OCI-LY3 (cell line): ENCODE results near the gene ASH1L.
"Not testable (repeated sequence)": the region's sequence is repeated elsewhere in the genome, so short reads cannot be mapped to it uniquely, and the experiment has no call there.

Experiments
- EZH2phosphoT487 ChIP-seq: fragments of 200-600 bp; shearing (Covaris generic); IDR thresholded peaks from 2 replicates; pipeline ENCODE4 v1.6.1; 2018; ENCODE audit warnings: antibody characterized with exemption, mixed run types, low read depth
- TF ChIP-seq, protein P1 (sequence below): fragments of 200-600, 300-600 bp; sonication (generic); IDR thresholded peaks from 2 replicates; pipeline ENCODE4 v1.5.1; 2014; ENCODE audit warnings: antibody characterized with exemption, low read length, low read depth

GRCh38 chr1:155590516-155591247 is 28.1 kb upstream of the ASH1L start:
- not testable (repeated sequence) for TF ChIP-seq EZH2phosphoT487
- TF ChIP-seq, protein P1, sequence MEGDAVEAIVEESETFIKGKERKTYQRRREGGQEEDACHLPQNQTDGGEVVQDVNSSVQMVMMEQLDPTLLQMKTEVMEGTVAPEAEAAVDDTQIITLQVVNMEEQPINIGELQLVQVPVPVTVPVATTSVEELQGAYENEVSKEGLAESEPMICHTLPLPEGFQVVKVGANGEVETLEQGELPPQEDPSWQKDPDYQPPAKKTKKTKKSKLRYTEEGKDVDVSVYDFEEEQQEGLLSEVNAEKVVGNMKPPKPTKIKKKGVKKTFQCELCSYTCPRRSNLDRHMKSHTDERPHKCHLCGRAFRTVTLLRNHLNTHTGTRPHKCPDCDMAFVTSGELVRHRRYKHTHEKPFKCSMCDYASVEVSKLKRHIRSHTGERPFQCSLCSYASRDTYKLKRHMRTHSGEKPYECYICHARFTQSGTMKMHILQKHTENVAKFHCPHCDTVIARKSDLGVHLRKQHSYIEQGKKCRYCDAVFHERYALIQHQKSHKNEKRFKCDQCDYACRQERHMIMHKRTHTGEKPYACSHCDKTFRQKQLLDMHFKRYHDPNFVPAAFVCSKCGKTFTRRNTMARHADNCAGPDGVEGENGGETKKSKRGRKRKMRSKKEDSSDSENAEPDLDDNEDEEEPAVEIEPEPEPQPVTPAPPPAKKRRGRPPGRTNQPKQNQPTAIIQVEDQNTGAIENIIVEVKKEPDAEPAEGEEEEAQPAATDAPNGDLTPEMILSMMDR: not testable (repeated sequence)
